GM12872 (cell line): ENCODE results near the gene ATXN1.

Experiments used
- TF ChIP-seq, protein P1 (sequence below): IDR thresholded peaks from 3 replicates; pipeline ENCODE4 v1.5.1; 2011; ENCODE audit warnings: low read depth, mild to moderate bottlenecking, low read length, moderate library complexity; ENCODE audit not compliant: insufficient read depth

Gene ATXN1

DNA sequence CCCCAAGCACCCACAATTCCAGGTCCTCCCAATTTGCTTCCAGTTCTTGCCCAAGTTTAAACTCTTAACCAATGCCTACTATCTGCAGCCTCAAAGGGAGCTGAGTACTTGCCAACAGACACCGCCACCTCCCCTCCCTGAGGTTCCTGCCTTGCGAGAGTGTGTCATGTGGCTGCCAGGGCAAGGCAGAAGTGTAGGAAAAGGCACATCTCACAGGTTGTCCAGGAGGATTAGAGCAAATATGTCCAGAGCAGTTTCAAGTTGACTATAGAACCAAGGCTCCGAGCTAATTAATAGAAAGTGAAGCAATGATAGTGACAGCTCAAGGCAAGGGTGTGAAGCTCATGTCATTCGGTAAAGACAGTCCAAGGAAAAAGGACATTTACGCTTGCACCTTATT, 127.8 kb downstream of the ATXN1 start:
- TF ChIP-seq, protein P1, sequence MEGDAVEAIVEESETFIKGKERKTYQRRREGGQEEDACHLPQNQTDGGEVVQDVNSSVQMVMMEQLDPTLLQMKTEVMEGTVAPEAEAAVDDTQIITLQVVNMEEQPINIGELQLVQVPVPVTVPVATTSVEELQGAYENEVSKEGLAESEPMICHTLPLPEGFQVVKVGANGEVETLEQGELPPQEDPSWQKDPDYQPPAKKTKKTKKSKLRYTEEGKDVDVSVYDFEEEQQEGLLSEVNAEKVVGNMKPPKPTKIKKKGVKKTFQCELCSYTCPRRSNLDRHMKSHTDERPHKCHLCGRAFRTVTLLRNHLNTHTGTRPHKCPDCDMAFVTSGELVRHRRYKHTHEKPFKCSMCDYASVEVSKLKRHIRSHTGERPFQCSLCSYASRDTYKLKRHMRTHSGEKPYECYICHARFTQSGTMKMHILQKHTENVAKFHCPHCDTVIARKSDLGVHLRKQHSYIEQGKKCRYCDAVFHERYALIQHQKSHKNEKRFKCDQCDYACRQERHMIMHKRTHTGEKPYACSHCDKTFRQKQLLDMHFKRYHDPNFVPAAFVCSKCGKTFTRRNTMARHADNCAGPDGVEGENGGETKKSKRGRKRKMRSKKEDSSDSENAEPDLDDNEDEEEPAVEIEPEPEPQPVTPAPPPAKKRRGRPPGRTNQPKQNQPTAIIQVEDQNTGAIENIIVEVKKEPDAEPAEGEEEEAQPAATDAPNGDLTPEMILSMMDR: no peak

GRCh38 chr6:16632101-16632500, 129.2 kb downstream of the ATXN1 start:
- TF ChIP-seq, protein P1: no peak

GRCh38 chr6:16630026-16630643, 131.1 kb downstream of the ATXN1 start:
- TF ChIP-seq, protein P1: no peak

DNA sequence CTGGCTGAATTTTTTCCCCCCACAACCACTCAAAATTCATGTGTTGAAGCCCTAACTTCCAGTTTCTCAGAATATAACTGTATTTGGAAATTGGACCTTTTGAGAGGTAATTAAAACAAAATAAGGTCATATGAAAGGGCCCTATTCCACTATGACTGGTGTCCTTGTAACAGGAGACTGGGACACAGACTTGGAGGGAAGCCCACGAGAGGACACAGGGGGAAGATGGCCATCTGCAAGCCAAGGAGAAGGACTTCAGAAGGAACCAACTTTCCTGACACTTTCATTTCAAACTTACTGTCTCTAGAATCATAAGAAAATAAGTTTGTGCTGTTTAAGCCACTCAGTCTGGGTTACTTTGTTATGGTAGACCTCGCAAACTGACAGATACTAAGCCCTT, 134.6 kb downstream of the ATXN1 start:
- TF ChIP-seq, protein P1: no peak

DNA sequence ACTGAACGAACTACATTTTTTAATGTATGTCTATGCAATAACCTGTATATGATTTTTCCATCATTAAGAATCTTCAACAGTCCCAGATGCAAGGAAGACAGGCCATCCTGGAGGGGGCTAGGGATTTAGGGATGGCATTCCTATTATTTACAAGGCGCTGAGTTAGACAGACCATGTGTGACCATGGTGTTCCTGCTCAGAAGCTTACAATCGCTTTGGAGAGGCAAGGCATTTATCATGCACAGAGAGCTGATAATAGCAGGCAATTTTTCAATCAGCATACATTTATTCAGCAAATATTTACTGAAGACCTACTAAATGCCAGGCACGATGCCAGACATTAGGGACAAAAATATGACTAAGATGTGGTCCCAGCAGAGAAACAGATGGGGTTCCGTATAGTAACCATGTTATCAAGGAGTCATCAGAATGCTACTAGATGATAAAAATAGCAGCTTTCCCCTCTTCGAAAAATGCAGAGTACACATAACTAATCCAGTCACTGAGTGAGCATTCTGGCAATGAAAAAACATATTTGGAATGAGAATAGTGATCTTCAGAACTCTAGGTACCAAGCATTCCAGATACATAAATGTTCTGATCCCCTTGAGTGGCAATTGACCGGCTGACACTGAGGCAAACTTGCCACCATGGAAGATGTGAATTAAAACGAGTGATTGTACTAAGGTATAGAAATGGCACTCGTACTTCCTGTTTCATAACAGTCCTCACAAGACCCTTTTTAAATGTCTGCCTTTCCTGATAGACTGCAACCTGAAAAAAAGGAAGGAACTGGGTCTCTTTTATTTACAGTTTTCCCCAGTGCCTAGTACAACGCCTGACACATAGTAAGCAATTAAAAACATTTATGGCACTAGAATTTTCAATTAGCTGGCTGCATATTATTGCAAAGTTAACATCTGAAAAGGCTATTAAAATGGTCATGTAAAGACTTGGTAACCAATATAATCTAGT, 135.7 kb downstream of the ATXN1 start:
- TF ChIP-seq, protein P1: no peak

GRCh38 chr6:16624636-16625290, 136.5 kb downstream of the ATXN1 start:
- TF ChIP-seq, protein P1: no peak

GRCh38 chr6:16623731-16624130, 137.5 kb downstream of the ATXN1 start:
- TF ChIP-seq, protein P1: no peak
